Measurements from ENCODE around the gene ATXN2.
A peak's percentile ranks its signal among the peaks of the same experiment; 100 is the strongest.

The ATXN2 gene, protein sequence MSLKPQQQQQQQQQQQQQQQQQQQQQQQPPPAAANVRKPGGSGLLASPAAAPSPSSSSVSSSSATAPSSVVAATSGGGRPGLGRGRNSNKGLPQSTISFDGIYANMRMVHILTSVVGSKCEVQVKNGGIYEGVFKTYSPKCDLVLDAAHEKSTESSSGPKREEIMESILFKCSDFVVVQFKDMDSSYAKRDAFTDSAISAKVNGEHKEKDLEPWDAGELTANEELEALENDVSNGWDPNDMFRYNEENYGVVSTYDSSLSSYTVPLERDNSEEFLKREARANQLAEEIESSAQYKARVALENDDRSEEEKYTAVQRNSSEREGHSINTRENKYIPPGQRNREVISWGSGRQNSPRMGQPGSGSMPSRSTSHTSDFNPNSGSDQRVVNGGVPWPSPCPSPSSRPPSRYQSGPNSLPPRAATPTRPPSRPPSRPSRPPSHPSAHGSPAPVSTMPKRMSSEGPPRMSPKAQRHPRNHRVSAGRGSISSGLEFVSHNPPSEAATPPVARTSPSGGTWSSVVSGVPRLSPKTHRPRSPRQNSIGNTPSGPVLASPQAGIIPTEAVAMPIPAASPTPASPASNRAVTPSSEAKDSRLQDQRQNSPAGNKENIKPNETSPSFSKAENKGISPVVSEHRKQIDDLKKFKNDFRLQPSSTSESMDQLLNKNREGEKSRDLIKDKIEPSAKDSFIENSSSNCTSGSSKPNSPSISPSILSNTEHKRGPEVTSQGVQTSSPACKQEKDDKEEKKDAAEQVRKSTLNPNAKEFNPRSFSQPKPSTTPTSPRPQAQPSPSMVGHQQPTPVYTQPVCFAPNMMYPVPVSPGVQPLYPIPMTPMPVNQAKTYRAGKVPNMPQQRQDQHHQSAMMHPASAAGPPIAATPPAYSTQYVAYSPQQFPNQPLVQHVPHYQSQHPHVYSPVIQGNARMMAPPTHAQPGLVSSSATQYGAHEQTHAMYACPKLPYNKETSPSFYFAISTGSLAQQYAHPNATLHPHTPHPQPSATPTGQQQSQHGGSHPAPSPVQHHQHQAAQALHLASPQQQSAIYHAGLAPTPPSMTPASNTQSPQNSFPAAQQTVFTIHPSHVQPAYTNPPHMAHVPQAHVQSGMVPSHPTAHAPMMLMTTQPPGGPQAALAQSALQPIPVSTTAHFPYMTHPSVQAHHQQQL

DNA sequence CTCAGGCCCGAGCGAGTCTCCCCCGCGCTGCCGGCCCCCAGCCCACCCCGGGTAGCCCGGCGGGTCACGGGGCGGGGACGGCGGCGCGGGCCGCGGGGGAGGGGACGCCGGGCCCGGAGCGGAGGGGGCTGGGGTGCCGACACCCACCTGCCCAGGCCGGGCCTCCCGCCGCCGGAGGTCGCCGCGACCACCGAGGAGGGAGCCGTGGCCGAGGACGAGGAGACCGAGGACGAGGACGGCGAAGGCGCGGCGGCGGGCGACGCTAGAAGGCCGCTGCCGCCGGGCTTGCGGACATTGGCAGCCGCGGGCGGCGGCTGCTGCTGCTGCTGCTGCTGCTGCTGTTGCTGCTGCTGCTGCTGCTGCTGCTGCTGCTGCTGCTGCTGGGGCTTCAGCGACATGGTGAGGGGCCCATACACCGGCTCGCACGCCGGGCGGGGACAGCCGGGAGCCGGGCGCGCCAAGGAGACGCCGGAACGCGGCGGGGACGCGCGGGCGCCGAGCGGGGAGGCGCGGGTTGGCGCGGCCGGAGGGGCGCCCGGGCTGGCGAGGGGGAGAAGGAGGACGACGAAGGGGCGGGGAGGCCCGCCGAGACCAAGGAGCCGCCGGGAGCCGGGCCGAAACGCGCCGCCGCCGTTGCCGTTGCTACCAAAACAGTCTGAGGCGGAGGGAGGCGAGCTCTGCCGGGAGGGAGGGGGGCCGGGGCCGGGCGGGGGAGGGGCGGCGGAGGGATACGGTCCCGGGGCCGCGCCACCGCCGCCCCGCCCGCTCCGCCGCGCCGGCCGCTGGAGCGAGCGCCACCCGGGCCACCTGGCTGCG is at the start of gene ATXN2:
Gene ATXN2 (minus strand): TSS at position 679 of the 816 bp plus-strand sequence. CDS start 281 bp downstream, at position 398.
- Histone ChIP-seq H3K4me3 (ENCODE audit: low read length) (peak within 1 kb of the TSS; percentile 96), H3K36me3 (ENCODE audit: control insufficient read depth, insufficient read depth, low read length, severe bottlenecking) (no peaks in the 10 kb centered on the region), H3K9ac (ENCODE audit: low read length) (peak within 1 kb of the TSS; percentile 95), H3K27me3 (replicated peaks; ENCODE audit: control insufficient read depth, insufficient read depth, low read length) (no peaks in the 10 kb centered on the region), H3K9me3 (ENCODE audit: control insufficient read depth, low read length) (no peaks in the 10 kb centered on the region), H3K4me1 (ENCODE audit: control insufficient read depth, insufficient read depth, low read length) (peaks cover 39% of the 10 kb centered on the region)
- DNase-seq (ENCODE audit: low read depth), result peak; percentile 86

DNA sequence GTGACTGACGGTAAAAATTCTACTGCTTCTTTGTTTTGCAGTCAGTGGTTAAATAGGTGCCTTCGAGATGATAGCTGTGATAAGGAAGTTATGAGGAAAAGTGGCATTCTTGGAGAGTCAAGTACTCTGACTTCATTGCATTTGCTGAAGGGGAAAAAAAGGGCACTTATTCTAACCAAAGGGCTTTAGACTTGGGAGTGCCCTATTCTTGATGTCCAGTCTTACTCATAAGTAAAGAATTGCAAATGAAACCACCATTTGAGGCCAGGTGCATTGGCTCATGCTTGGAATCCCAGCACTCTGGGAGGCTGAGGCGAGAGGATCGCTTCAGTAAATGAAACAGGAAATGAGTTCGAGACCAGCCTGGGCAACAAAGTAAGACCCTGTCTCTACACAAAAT is 46.3 kb upstream of the ATXN2 start:
- Histone ChIP-seq H3K4me1 (ENCODE audit: control insufficient read depth, insufficient read depth, low read length) (peaks cover 24% of the 10 kb centered on the region), H3K27me3 (replicated peaks; ENCODE audit: control insufficient read depth, insufficient read depth, low read length) (no peaks in the 10 kb centered on the region), H3K36me3 (ENCODE audit: control insufficient read depth, insufficient read depth, low read length, severe bottlenecking) (peaks cover 52% of the 10 kb centered on the region), H3K4me3 (ENCODE audit: low read length) (no peak overlapping the region), H3K9me3 (ENCODE audit: control insufficient read depth, low read length) (no peaks in the 10 kb centered on the region), H3K9ac (ENCODE audit: low read length) (no peak overlapping the region)
- DNase-seq (ENCODE audit: low read depth), result peak; percentile 18

DNA sequence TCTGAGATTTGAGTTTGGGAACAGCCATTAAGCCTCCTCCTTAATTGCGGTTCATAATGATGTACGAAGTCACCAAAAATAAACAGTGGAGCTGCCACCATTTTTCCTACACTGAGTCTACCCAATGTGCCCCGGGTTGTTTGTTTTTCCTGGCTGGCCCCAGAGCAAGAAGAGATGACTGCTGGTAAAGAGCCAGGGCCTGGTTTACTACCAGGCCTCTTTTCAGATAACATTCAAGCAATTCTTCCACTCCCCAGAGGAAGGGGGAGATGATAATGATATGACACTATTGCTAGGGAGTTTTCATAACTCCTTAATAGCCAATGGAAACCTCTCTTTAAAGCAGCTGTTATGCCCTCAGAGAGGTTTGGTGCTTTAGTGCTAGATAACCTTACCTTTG is 44.3 kb upstream of the ATXN2 start:
- Histone ChIP-seq H3K36me3 (ENCODE audit: control insufficient read depth, insufficient read depth, low read length, severe bottlenecking) (peaks cover 38% of the 10 kb centered on the region), H3K4me3 (ENCODE audit: low read length) (no peak overlapping the region), H3K27me3 (replicated peaks; ENCODE audit: control insufficient read depth, insufficient read depth, low read length) (no peaks in the 10 kb centered on the region), H3K9me3 (ENCODE audit: control insufficient read depth, low read length) (no peaks in the 10 kb centered on the region), H3K4me1 (ENCODE audit: control insufficient read depth, insufficient read depth, low read length) (peaks cover 29% of the 10 kb centered on the region), H3K9ac (ENCODE audit: low read length) (peak overlapping the region; percentile 72)
- DNase-seq (ENCODE audit: low read depth), result peak; percentile 58

DNA sequence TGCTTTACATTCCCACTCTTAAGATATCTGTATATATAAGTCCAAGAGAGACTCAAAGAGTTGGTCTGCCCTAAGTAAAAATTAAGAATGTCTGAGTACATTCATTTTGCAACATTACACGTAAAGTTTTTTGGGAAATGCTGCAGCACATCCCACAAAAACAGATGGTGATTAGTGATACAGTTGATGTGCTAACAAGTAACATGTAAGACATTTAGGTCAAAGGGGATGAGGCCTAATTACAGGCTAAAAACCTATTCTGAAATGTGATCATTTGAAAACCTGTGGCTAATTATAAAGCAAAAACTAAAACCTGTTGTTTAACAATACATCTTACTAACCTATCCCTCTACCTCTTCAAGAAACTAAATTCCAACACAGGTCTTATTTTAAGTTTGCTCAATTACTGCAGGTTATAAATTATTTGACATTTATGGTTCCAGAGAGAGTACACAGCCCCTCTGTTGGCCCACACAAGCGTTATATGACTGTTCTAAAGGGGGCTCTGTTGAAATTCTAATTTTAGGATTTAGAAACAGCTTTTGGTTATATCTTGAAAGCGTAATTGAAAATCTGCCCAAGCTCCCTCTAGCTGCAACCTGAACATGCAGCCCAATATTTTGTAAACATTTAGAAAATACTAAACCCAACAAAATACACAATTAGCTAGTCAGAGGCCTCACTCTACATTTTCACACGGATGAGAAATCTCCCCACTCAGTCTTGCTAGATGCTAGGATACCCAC is 43.7 kb upstream of the ATXN2 start:
- Histone ChIP-seq H3K9me3 (ENCODE audit: control insufficient read depth, low read length) (no peaks in the 10 kb centered on the region), H3K4me1 (ENCODE audit: control insufficient read depth, insufficient read depth, low read length) (peaks cover 32% of the 10 kb centered on the region), H3K27me3 (replicated peaks; ENCODE audit: control insufficient read depth, insufficient read depth, low read length) (no peaks in the 10 kb centered on the region), H3K4me3 (ENCODE audit: low read length) (no peak overlapping the region), H3K36me3 (ENCODE audit: control insufficient read depth, insufficient read depth, low read length, severe bottlenecking) (peaks cover 38% of the 10 kb centered on the region), H3K9ac (ENCODE audit: low read length) (peak overlapping the region; percentile 72)
- peak; percentile 48 for DNase-seq (ENCODE audit: low read depth)

DNA sequence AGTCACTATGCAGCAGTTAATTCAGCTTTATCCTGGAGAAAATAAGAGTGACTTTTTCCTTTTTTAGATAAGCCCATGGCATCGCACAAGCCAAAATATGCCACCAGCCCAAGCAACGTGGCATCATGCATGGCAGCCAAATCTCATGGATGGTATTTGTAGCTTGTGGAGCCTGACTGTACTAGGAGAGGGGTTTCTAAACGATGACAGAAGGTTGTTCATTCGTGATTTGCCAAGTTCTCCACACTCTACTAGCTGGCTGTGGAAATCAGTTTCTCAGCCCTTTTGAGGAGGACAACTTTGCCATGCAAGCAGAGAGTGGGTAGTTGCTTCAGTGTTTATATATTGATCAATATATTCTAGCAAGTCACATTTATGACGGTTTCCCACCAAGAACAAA is 41.4 kb upstream of the ATXN2 start:
- Histone ChIP-seq H3K9me3 (ENCODE audit: control insufficient read depth, low read length) (no peaks in the 10 kb centered on the region), H3K9ac (ENCODE audit: low read length) (no peak overlapping the region), H3K36me3 (ENCODE audit: control insufficient read depth, insufficient read depth, low read length, severe bottlenecking) (peaks cover 21% of the 10 kb centered on the region), H3K4me3 (ENCODE audit: low read length) (no peak overlapping the region), H3K4me1 (ENCODE audit: control insufficient read depth, insufficient read depth, low read length) (peaks cover 53% of the 10 kb centered on the region), H3K27me3 (replicated peaks; ENCODE audit: control insufficient read depth, insufficient read depth, low read length) (no peaks in the 10 kb centered on the region)
- no peak for DNase-seq (ENCODE audit: low read depth)

DNA sequence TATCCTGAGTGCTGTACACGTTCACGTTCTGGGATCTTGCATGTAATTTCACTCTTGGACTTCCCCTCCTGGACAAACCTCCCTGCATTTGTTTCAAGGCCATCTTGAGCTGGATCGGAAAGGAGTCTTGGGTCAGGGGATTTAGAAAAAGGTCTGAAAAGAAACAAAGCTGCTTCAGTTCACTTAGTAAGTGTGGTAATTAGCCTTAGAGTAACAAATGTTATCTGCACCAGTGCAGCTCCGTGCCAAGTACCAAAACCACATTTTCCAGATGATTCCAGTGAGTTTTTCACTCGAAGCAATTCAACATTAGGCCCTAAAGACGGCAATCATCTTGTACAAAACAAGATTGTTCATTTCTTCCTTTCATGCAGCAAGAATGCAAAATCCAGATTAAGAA is 39.4 kb upstream of the ATXN2 start:
- Histone ChIP-seq H3K9me3 (ENCODE audit: control insufficient read depth, low read length) (no peaks in the 10 kb centered on the region), H3K4me3 (ENCODE audit: low read length) (no peak overlapping the region), H3K4me1 (ENCODE audit: control insufficient read depth, insufficient read depth, low read length) (peaks cover 50% of the 10 kb centered on the region), H3K9ac (ENCODE audit: low read length) (no peak overlapping the region), H3K27me3 (replicated peaks; ENCODE audit: control insufficient read depth, insufficient read depth, low read length) (no peaks in the 10 kb centered on the region), H3K36me3 (ENCODE audit: control insufficient read depth, insufficient read depth, low read length, severe bottlenecking) (peaks cover 2% of the 10 kb centered on the region)
- DNase-seq (ENCODE audit: low read depth), result peak; percentile 10

GRCh38 chr12:111636209-111636945 is 37.3 kb upstream of the ATXN2 start:
- H3K4me1 ChIP-seq (ENCODE audit: control insufficient read depth, insufficient read depth, low read length), result peaks cover 33% of the 10 kb centered on the region
- peak overlapping the region; percentile 73 for H3K9ac ChIP-seq (ENCODE audit: low read length)
- H3K27me3 ChIP-seq (replicated peaks; ENCODE audit: control insufficient read depth, insufficient read depth, low read length), result no peaks in the 10 kb centered on the region
- H3K36me3 ChIP-seq (ENCODE audit: control insufficient read depth, insufficient read depth, low read length, severe bottlenecking), result peaks cover 2% of the 10 kb centered on the region
- peak; percentile 95 for DNase-seq (ENCODE audit: low read depth)
- peak overlapping the region; percentile 63 for H3K4me3 ChIP-seq (ENCODE audit: low read length)
- H3K9me3 ChIP-seq (ENCODE audit: control insufficient read depth, low read length), result no peaks in the 10 kb centered on the region

GRCh38 chr12:111635524-111635923 is 36.4 kb upstream of the ATXN2 start:
- Histone ChIP-seq H3K4me1 (ENCODE audit: control insufficient read depth, insufficient read depth, low read length) (peaks cover 33% of the 10 kb centered on the region), H3K27me3 (replicated peaks; ENCODE audit: control insufficient read depth, insufficient read depth, low read length) (no peaks in the 10 kb centered on the region), H3K9ac (ENCODE audit: low read length) (peak overlapping the region; percentile 73), H3K36me3 (ENCODE audit: control insufficient read depth, insufficient read depth, low read length, severe bottlenecking) (peaks cover 1% of the 10 kb centered on the region), H3K4me3 (ENCODE audit: low read length) (peak overlapping the region; percentile 63), H3K9me3 (ENCODE audit: control insufficient read depth, low read length) (no peaks in the 10 kb centered on the region)
- peak; percentile 21 for DNase-seq (ENCODE audit: low read depth)

DNA sequence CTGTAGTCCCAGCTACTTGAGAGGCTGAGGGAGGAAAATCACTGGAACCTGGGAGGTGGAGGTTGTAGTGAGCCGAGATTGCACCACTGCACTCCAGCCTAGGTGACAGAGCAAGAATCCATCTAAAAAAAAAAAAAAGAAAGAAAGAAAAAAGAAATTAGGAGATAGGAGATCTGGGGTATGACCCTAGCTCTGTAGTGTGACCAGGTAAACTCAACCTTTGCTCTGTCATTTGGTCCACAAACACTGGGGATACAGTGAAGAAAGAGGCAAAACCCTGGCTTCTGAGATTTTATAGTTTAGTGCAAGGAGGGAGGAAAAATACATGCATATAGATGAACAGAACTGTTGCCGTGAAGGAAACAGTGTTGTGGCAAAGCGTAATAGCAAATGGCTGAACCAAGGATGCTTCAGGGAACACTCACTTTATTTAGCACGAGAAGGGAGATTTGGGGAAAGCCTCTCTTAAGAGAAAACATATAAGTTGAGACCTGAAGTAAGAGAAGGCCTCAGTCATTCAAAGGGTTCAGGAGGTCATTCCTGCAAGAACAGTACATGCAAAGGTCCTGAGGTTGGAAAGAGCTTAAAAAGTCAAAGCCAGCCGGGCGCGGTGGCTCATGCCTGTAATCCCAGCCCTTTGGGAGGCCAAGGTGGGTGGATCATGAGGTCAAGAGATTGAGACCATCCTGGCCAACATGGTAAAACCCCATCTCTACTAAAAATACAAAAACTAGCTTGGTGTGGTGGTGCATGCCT is 29.6 kb upstream of the ATXN2 start:
- H3K27me3 ChIP-seq (replicated peaks; ENCODE audit: control insufficient read depth, insufficient read depth, low read length), result no peaks in the 10 kb centered on the region
- no peak overlapping the region for H3K9ac ChIP-seq (ENCODE audit: low read length)
- no peaks in the 10 kb centered on the region for H3K4me1 ChIP-seq (ENCODE audit: control insufficient read depth, insufficient read depth, low read length)
- H3K4me3 ChIP-seq (ENCODE audit: low read length), result no peak overlapping the region
- H3K9me3 ChIP-seq (ENCODE audit: control insufficient read depth, low read length), result no peaks in the 10 kb centered on the region
- no peaks in the 10 kb centered on the region for H3K36me3 ChIP-seq (ENCODE audit: control insufficient read depth, insufficient read depth, low read length, severe bottlenecking)
- DNase-seq (ENCODE audit: low read depth), result no peak

All from adipocyte (in vitro differentiated cells).